ENCODE results near the gene LRRN4CL. TPM values are rescaled to one million over a fixed set of nuclear protein-coding genes. Genes with fewer than 3 reads are reported as not detected.
A peak's percentile ranks its signal among the peaks of the same experiment; 100 is the strongest.

The LRRN4CL gene
- total RNA-seq, 1 donor from 2014 or later: 0.26 TPM

DNA sequence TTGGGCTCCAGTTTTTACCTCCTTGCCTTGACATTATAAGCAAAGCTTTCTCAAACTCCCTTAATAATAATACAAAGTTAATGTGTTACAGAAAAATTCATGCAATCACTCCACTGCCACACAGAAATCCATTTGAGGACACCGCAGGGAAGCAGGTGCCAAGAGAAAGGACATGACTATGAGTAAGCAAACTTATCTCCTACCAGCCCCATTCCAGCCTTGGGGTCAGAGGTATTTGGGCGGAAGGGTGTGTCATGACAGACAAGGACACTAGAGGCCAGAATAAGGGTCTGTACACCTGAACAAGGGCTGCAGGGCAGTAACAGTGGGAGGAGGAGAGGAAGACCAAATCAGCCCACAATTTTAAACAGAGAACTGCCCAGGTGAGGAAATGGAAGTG, 24.0 kb upstream of the LRRN4CL start:
- DNase-seq (ENCODE audit: low read depth) (no peak), FAIRE-seq (no peak)
- Histone ChIP-seq H3K4me3 (ENCODE audit: low read depth, low read length) (no peak overlapping the region), H3K36me3 (ENCODE audit: control insufficient read depth, insufficient read depth, low read length) (peaks cover 29% of the 10 kb centered on the region), H3K27me3 (ENCODE audit: control insufficient read depth, insufficient read depth, low read length) (no peaks in the 10 kb centered on the region)
- TF ChIP-seq, protein P1, sequence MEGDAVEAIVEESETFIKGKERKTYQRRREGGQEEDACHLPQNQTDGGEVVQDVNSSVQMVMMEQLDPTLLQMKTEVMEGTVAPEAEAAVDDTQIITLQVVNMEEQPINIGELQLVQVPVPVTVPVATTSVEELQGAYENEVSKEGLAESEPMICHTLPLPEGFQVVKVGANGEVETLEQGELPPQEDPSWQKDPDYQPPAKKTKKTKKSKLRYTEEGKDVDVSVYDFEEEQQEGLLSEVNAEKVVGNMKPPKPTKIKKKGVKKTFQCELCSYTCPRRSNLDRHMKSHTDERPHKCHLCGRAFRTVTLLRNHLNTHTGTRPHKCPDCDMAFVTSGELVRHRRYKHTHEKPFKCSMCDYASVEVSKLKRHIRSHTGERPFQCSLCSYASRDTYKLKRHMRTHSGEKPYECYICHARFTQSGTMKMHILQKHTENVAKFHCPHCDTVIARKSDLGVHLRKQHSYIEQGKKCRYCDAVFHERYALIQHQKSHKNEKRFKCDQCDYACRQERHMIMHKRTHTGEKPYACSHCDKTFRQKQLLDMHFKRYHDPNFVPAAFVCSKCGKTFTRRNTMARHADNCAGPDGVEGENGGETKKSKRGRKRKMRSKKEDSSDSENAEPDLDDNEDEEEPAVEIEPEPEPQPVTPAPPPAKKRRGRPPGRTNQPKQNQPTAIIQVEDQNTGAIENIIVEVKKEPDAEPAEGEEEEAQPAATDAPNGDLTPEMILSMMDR (IDR thresholded peaks at IDR 0.05; ENCODE audit: insufficient read depth, low read length, severe bottlenecking): no peak

DNA sequence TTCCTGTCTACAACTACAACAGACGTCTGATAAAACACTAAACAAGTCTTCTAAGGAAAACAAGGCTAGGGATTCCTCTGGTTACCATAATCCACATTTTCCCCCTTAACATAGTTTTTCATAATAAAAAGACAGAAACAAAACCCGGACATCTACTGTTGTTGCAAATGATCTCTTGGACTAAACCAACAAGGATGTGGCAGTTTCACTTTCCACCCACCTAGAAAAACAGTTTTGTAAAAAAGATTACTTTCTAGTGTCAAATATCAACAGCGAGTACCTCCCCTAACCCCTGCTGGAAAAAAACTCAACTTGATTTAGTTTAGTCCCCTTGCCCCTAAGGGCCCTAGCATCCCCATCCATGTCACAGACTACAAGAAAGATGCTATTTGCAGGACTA, 23.5 kb upstream of the LRRN4CL start:
- no peak for DNase-seq (ENCODE audit: low read depth)

DNA sequence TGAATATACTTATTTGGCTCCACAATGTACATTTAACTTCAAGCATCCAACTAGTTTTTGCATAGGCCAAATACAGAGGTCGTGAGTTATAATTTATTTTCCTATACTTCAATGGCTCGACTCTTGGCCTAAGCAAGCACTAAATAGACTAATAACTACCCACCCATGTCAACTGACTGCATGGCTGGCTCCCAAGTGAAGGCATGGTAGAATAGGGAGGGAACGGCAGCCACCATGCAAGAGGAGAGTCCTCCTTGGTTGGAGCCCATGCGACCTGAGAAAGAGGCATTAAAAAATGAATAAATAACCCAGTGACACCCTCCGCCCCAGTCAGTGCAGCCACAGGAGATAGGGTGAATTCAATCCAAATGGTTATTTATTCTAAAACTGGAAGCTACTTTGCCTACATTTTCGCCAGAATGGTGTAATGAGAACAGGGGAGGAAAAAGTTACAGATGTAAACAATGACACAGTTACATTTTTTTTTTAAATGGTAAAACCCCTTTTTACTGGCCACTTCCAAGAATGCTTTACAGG, 23.0 kb upstream of the LRRN4CL start:
- H3K4me3 ChIP-seq (ENCODE audit: low read depth, low read length): no peak overlapping the region
- TF ChIP-seq, protein P1 (IDR thresholded peaks at IDR 0.05; ENCODE audit: insufficient read depth, low read length, severe bottlenecking): no peak
- FAIRE-seq (no peak), DNase-seq (ENCODE audit: low read depth) (no peak)
- H3K27me3 ChIP-seq (ENCODE audit: control insufficient read depth, insufficient read depth, low read length): no peaks in the 10 kb centered on the region
- H3K36me3 ChIP-seq (ENCODE audit: control insufficient read depth, insufficient read depth, low read length): peaks cover 25% of the 10 kb centered on the region

More for the DNA sequence above, 23.5 kb upstream of the LRRN4CL start:
- Histone ChIP-seq H3K36me3 (ENCODE audit: control insufficient read depth, insufficient read depth, low read length) (peaks cover 28% of the 10 kb centered on the region), H3K4me3 (ENCODE audit: low read depth, low read length) (no peak overlapping the region), H3K27me3 (ENCODE audit: control insufficient read depth, insufficient read depth, low read length) (no peaks in the 10 kb centered on the region)
- no peak for FAIRE-seq
- TF ChIP-seq, protein P1 (IDR thresholded peaks at IDR 0.05; ENCODE audit: insufficient read depth, low read length, severe bottlenecking): no peak

DNA sequence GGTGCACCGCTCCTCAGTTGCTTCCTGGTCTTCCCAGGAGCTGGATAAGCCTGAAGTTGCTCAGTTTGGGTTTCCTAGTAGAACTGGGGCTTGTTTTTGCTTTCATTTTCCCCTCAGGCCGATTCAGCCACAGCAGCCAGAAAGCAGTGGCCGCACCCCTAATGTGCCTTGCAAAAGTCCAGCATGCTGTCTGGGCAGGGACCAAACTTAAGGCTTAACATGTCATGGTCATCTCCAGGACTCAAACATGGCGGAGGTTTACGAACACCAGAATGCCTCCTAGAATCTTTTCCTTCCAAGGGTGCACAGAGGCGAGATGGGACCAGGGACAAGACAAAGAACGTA, 20.6 kb upstream of the LRRN4CL start:
- H3K4me3 ChIP-seq (ENCODE audit: low read depth, low read length): peak overlapping the region; percentile 46
- H3K36me3 ChIP-seq (ENCODE audit: control insufficient read depth, insufficient read depth, low read length): peaks cover 10% of the 10 kb centered on the region
- FAIRE-seq (no peak), DNase-seq (ENCODE audit: low read depth) (no peak)
- TF ChIP-seq, protein P1 (IDR thresholded peaks at IDR 0.05; ENCODE audit: insufficient read depth, low read length, severe bottlenecking): no peak
- H3K27me3 ChIP-seq (ENCODE audit: control insufficient read depth, insufficient read depth, low read length): no peaks in the 10 kb centered on the region

DNA sequence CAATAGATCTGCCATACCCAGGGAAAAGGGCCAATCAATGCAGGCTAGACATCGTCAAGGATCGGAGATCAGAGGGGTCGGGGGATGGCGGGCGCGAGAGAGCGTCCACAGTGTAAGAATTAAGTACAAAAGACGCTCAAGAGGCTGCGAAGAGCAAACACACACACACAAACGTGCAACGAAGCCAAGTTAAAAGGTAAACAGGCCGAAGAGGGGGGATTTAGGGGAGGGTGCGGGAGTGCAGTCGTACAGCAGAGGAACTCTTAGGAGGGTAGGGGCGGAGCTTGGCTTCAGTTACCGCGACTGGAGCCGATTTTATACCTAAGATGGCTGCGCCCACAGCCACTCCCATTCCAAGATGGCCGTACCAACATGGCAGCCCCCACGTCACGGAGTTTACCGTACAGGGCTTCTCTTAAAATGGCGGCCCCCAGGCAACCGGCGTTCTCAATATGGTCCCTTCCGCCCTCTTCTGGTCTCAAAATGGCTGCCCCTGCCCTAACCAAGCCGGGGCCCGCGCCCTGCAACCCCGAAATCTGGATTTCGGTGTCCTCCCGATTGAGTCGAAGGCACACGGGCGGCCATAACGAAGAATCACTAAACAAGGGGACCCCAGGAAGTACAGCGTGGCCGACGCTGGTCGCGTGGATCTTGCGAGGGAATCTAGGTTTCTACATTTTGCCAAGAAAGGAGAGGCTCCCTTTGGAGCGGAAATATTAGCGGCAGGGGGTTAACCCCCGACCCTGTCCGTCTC, 20.1 kb upstream of the LRRN4CL start:
- Histone ChIP-seq H3K36me3 (ENCODE audit: control insufficient read depth, insufficient read depth, low read length) (peaks cover 9% of the 10 kb centered on the region), H3K4me3 (ENCODE audit: low read depth, low read length) (peak overlapping the region; percentile 46), H3K27me3 (ENCODE audit: control insufficient read depth, insufficient read depth, low read length) (no peaks in the 10 kb centered on the region)
- DNase-seq (ENCODE audit: low read depth) (peak; percentile 94), FAIRE-seq (no peak)
- TF ChIP-seq, protein P1 (IDR thresholded peaks at IDR 0.05; ENCODE audit: insufficient read depth, low read length, severe bottlenecking): no peak

All from bronchial epithelial cell (primary cell).